HepG2 (cell line): ENCODE results near the gene CAPN10. TPM values are rescaled to one million over a fixed set of nuclear protein-coding genes. Genes with fewer than 3 reads are reported as not detected.

Source experiments
- ATAC-seq: fragments of 200-7000 bp; cut with Tn5 transposase; 3 replicates; pipeline ENCODE4 v1.9.1; 2020; ENCODE audit warnings: mild to moderate bottlenecking, moderate library complexity
- BruUV-seq: library from RNA; stranded (reverse); fragments of 400-500 nt; replicated peaks from 2 replicates; lab custom pipeline; 2021; lab: Mats Ljungman, UMichigan
- CTCF ChIA-PET: fragments of 300-600 bp; formaldehyde crosslinking; extraction: SDS; loops from one replicate; lab custom pipeline; 2021; ENCODE audit warnings: low total read pairs, inconsistent platforms, low intra/inter-chr PET ratio; lab: Yijun Ruan, JAX
- POLR2A ChIA-PET: fragments of 350-600 bp; sonication (Branson Sonifier 250); formaldehyde crosslinking; loops from one replicate; lab custom pipeline; 2020; ENCODE audit warnings: antibody characterized with exemption, inconsistent platforms; lab: Yijun Ruan, JAX
- DNase-seq: peaks from one replicate; pipeline ENCODE4 v3.0.0-alpha.2; 2015; ENCODE audit warnings: low spot score
- FAIRE-seq: peaks from 3 replicates; lab custom pipeline; 2011; peaks lifted over from hg19 to GRCh38; lab: Jason Lieb, UNC
- H2AFZ ChIP-seq: one replicate; pipeline ENCODE4 v1.6.1; 2011; ENCODE audit warnings: low read length, inconsistent platforms
- H3K27ac ChIP-seq: fragments of 300-600 bp; 3 replicates; pipeline ENCODE4 v1.8.0; 2011; ENCODE audit warnings: mixed run types, mild to moderate bottlenecking, mixed read lengths, low read length, inconsistent platforms; ENCODE audit not compliant: insufficient read depth; ENCODE audit errors: extremely low read length
- H3K27me3 ChIP-seq, 2 experiments: fragments of 200-600 bp in 1 of 2; 2 replicates in 1 of 2; 3 replicates in 1 of 2; pipeline versions ENCODE4 v1.6.0 to v1.8.0; 2011; ENCODE audit warnings: low read length in 2 of 2, mild to moderate bottlenecking in 2 of 2, moderate library complexity in 2 of 2, inconsistent platforms in 1 of 2; ENCODE audit not compliant: insufficient read depth in 2 of 2, control insufficient read depth in 1 of 2
- H3K36me3 ChIP-seq, 2 experiments: fragments of 200-600 bp in 1 of 2; replicated peaks in 1 of 2; 2 replicates in 1 of 2; 3 replicates in 1 of 2; pipeline versions ENCODE4 v1.5.1 to v1.8.0; 2011; ENCODE audit warnings: low read length in 2 of 2, inconsistent platforms in 1 of 2; ENCODE audit not compliant: insufficient read depth in 2 of 2, control insufficient read depth in 1 of 2
- H3K4me1 ChIP-seq: 2 replicates; pipeline ENCODE4 v1.5.1; 2012; ENCODE audit warnings: low read length, inconsistent platforms; ENCODE audit not compliant: insufficient read depth
- H3K4me2 ChIP-seq: 2 replicates; pipeline ENCODE4 v1.6.0; 2011; ENCODE audit warnings: low read depth, low read length, inconsistent platforms
- H3K4me3 ChIP-seq, 3 experiments: fragments of 200-600 bp in 1 of 3; sonication (generic), shearing (Covaris generic) in 1 of 3; replicated peaks in 1 of 3; 2 replicates each; pipeline ENCODE4 v1.5.1; 2011 to 2016; ENCODE audit warnings: low read length in 3 of 3, inconsistent platforms in 2 of 3, low read depth in 2 of 3, mild to moderate bottlenecking in 2 of 3, control low read depth in 1 of 3, mixed read lengths in 1 of 3; ENCODE audit not compliant: insufficient read depth in 1 of 3
- H3K79me2 ChIP-seq: one replicate; pipeline ENCODE4 v1.6.1; 2011; ENCODE audit warnings: low read length, inconsistent platforms; ENCODE audit not compliant: insufficient read depth
- H3K9ac ChIP-seq: 2 replicates; pipeline ENCODE4 v1.6.0; 2011; ENCODE audit warnings: mild to moderate bottlenecking, low read depth, low read length, inconsistent platforms; ENCODE audit not compliant: insufficient read depth
- H3K9me3 ChIP-seq: 2 replicates; pipeline ENCODE4 v1.5.1; 2012; ENCODE audit warnings: mild to moderate bottlenecking, low read length
- H4K20me1 ChIP-seq: 2 replicates; pipeline ENCODE4 v1.6.0; 2011; ENCODE audit warnings: inconsistent platforms, mild to moderate bottlenecking, low read length, moderate library complexity; ENCODE audit not compliant: insufficient read depth
- AGO2 ChIP-seq: fragments of 200-400 bp; formaldehyde crosslinking; optimal IDR thresholded peaks from 2 replicates; pipeline ENCODE3; 2017; ENCODE audit warnings: mild to moderate bottlenecking, low read depth, low read length, moderate library complexity
- ATF1 ChIP-seq: IDR thresholded peaks from 2 replicates; pipeline ENCODE4 v1.6.1; 2016; ENCODE audit warnings: mild to moderate bottlenecking, control low read depth
- ATF7 ChIP-seq, 2 experiments: fragments of 450-650 bp in 1 of 2; sonication (generic) in 1 of 2; formaldehyde crosslinking in 1 of 2; IDR thresholded peaks; 2 replicates each; pipeline versions ENCODE4 v1.4.0 to v1.6.1; 2016 to 2020; ENCODE audit warnings: antibody characterized with exemption in 1 of 2, mild to moderate bottlenecking in 1 of 2, missing genetic modification reagents in 1 of 2
- BRD4 ChIP-seq: sonication (generic); formaldehyde crosslinking; IDR thresholded peaks from 2 replicates; pipeline ENCODE4 v1.4.0; 2020; ENCODE audit warnings: missing genetic modification reagents
- CHD2 ChIP-seq: IDR thresholded peaks from 2 replicates; pipeline ENCODE4 v1.6.1; 2011; ENCODE audit warnings: low read depth, low read length, improper control_type of control experiment
- CHD4 ChIP-seq: fragments of 200-600 bp; sonication (generic); IDR thresholded peaks from 2 replicates; pipeline ENCODE4 v1.7.0; 2017; ENCODE audit warnings: mild to moderate bottlenecking, low read length, borderline replicate concordance
- HNF4A ChIP-seq: sonication (generic); formaldehyde crosslinking; IDR thresholded peaks from 2 replicates; pipeline ENCODE4 v1.4.0; 2020; ENCODE audit warnings: missing genetic modification reagents
- HNRNPL ChIP-seq: fragments of 200-400 bp; formaldehyde crosslinking; IDR thresholded peaks from 2 replicates; pipeline ENCODE4 v1.6.1; 2017; ENCODE audit warnings: mild to moderate bottlenecking, low read depth, low read length
- KAT8 ChIP-seq: IDR thresholded peaks from 2 replicates; pipeline ENCODE4 v1.6.1; 2016; ENCODE audit warnings: missing genetic modification reagents, missing compliant biosample characterization
- KDM2A ChIP-seq: sonication (generic); formaldehyde crosslinking; IDR thresholded peaks from 2 replicates; pipeline ENCODE4 v1.4.0; 2020; ENCODE audit warnings: low read depth, missing genetic modification reagents, borderline replicate concordance
- MIXL1 ChIP-seq: IDR thresholded peaks from 2 replicates; pipeline ENCODE4 v1.6.1; 2016
- MTF2 ChIP-seq: sonication (generic); formaldehyde crosslinking; IDR thresholded peaks from 2 replicates; pipeline ENCODE4 v1.5.0; 2020; ENCODE audit warnings: missing genetic modification reagents, borderline replicate concordance
- RBFOX2 ChIP-seq: fragments of 200-400 bp; formaldehyde crosslinking; IDR thresholded peaks from 2 replicates; pipeline ENCODE4 v1.6.1; 2017; ENCODE audit warnings: low read depth, mild to moderate bottlenecking, low read length
- ZBTB21 ChIP-seq: sonication (generic); formaldehyde crosslinking; IDR thresholded peaks from 2 replicates; pipeline ENCODE4 v1.4.0; 2020; ENCODE audit warnings: missing genetic modification reagents
- ZC3H13 ChIP-seq: sonication (generic); formaldehyde crosslinking; IDR thresholded peaks from 2 replicates; pipeline ENCODE4 v1.8.1; 2023; ENCODE audit warnings: mild to moderate bottlenecking, missing genetic modification reagents, moderate library complexity
- ZNF17 ChIP-seq: sonication (generic); formaldehyde crosslinking; IDR thresholded peaks from 2 replicates; pipeline ENCODE4 v1.5.0; 2020; ENCODE audit warnings: mild to moderate bottlenecking, missing genetic modification reagents
- ZNF564 ChIP-seq: sonication (generic); formaldehyde crosslinking; IDR thresholded peaks from 2 replicates; pipeline ENCODE4 v1.8.1; 2023; ENCODE audit warnings: mild to moderate bottlenecking, missing genetic modification reagents
- ZNF644 ChIP-seq: IDR thresholded peaks from 2 replicates; pipeline ENCODE4 v1.6.1; 2016; ENCODE audit warnings: low read depth
- WGBS: methylation state at CpG from one replicate; pipeline ENCODE4 v1.1.6; 2017; ENCODE audit warnings: low lambda C conversion rate; 5-methylcytosine and 5-hydroxymethylcytosine counted together
- in situ Hi-C: cut with HindIII; loops from 2 replicates; pipeline ENCODE4 v1.10.0; 2017; ENCODE audit warnings: low pct_unique_long_range_greater_than_20kb; ENCODE audit not compliant: extremely low pct_ligation_motif_present
- intact Hi-C: fragments of 100-400 bp; cut with micrococcal nuclease; formaldehyde crosslinking; loops from one replicate; pipeline ENCODE4 v1.10.0; 2022; ENCODE audit not compliant: unreplicated experiment
- polyA plus RNA-seq, 8 experiments: library from polyadenylated mRNA; depleted of rRNA in 3 of 8; stranded (reverse) in 7 of 8; unstranded in 1 of 8; fragments of >200 nt; fragmentation: Illumina TruSeq in 4 of 8; extraction: Trizol in 4 of 8; gene quantifications; 2 replicates each; pipeline versions ENCODE4 v1.2.1 to v1.2.3, GENCODE V29; 2011 to 2016; ENCODE audit warnings: low read depth in 4 of 8, missing spikeins in 1 of 8, mixed read lengths in 1 of 8; ENCODE audit not compliant: insufficient read depth in 1 of 8
- total RNA-seq, 5 experiments: library from RNA; depleted of rRNA; stranded (reverse); fragments of >200 nt; fragmentation: Illumina TruSeq; extraction: Trizol; gene quantifications; 2 replicates each; pipeline ENCODE4 v1.2.3, GENCODE V29; 2016; ENCODE audit warnings: low read depth in 1 of 5
- TF ChIP-seq, protein P1 (sequence below): sonication (generic); formaldehyde crosslinking; IDR thresholded peaks from 2 replicates; pipeline ENCODE4 v1.8.1; 2023; ENCODE audit warnings: mild to moderate bottlenecking, missing genetic modification reagents
- TF ChIP-seq, protein P2 (sequence below): sonication (generic); formaldehyde crosslinking; IDR thresholded peaks from 2 replicates; pipeline ENCODE4 v1.5.1; 2020; ENCODE audit warnings: missing genetic modification reagents, mild to moderate bottlenecking, borderline replicate concordance
- TF ChIP-seq, protein P3 (sequence below): sonication (generic); formaldehyde crosslinking; IDR thresholded peaks from 2 replicates; pipeline ENCODE4 v1.4.0; 2020; ENCODE audit warnings: missing genetic modification reagents

The CAPN10 gene
- total and polyA plus RNA-seq, 2 of the 13 experiments (the other 11 are each of a cell fraction or from before 2014, with no cell fraction given): 27.6 to 32.4 TPM

DNA sequence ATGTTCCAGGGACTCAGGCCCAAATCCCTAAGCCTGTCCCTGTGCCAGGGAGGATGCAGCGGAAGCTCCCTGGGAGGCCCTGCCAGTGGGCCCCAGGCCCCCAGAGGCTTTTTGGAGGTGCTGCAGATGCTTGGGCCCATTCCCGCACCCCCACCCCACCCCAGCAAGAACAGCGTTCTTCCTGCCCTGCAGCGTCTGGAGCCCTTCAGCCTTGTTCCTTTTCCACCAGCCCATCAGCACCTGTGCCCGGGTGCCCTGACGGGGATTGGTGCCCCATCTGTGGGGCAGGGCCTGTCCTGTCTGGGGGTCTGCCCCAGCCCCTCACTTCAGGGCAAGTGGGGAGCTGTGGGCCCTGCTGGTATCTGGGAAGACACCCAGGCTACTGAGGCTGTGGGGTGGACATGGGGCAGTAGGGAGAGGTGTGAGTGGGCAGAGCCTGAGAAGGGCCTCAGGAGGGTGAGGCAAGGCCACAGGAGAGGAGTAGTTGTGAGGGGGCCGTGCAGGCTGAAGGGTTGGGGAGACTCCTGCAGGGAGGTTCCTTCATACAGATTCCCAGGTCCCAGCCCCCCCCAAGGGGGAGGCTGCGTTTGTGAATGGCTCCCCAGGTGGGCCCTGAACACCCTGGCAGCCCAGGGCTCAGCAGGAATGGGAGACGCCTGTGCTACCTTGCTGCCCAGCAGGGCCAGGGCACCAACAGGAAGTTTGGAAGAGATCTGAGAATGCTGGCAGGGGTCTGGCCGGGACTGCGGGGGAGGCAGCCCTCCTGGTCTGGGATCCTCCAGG is 15.8 kb upstream of the CAPN10 start (continued):
- TF ChIP-seq HNRNPL: 0 out of 2 replicates have a peak, but pooled peaks have one; percentile 32
- no peak for TF ChIP-seq MTF2 (CRISPR knock-in tag)
- TF ChIP-seq, protein P1, sequence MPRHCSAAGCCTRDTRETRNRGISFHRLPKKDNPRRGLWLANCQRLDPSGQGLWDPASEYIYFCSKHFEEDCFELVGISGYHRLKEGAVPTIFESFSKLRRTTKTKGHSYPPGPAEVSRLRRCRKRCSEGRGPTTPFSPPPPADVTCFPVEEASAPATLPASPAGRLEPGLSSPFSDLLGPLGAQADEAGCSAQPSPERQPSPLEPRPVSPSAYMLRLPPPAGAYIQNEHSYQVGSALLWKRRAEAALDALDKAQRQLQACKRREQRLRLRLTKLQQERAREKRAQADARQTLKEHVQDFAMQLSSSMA (CRISPR knock-in tag): no peak
- TF ChIP-seq ZNF564: no peak
- TF ChIP-seq, protein P2, sequence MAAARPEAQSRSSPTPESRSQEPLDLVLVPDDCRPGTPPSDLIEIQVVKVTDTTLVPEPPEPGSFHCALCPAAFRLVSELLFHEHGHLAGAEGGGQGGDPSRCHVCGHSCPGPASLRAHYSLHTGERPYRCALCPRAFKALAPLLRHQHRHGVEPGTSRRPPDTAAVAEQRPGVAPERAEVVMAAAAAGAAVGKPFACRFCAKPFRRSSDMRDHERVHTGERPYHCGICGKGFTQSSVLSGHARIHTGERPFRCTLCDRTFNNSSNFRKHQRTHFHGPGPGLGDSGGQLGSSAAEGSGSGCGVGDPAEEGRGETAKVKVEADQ (CRISPR knock-in tag): no peak
- TF ChIP-seq RBFOX2: peak; percentile 23; the same call in 1 of the 2 replicates
- TF ChIP-seq ATF1: no peak
- TF ChIP-seq CHD4: no peak

GRCh38 chr2:240571314-240571973 is 15.1 kb upstream of the CAPN10 start:
- no peaks in the 10 kb centered on the region for H3K9me3 ChIP-seq
- no peak for TF ChIP-seq ZNF17 (CRISPR knock-in tag)
- no peak for TF ChIP-seq AGO2
- TF ChIP-seq ATF7 (IDR thresholded peaks at IDR 0.05): no peak
- no peak for TF ChIP-seq ATF7 (CRISPR knock-in tag; IDR thresholded peaks at IDR 0.05)
- TF ChIP-seq, protein P3, sequence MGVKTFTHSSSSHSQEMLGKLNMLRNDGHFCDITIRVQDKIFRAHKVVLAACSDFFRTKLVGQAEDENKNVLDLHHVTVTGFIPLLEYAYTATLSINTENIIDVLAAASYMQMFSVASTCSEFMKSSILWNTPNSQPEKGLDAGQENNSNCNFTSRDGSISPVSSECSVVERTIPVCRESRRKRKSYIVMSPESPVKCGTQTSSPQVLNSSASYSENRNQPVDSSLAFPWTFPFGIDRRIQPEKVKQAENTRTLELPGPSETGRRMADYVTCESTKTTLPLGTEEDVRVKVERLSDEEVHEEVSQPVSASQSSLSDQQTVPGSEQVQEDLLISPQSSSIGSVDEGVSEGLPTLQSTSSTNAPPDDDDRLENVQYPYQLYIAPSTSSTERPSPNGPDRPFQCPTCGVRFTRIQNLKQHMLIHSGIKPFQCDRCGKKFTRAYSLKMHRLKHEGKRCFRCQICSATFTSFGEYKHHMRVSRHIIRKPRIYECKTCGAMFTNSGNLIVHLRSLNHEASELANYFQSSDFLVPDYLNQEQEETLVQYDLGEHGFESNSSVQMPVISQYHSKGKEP (CRISPR knock-in tag): no peak
- 0 out of 2 replicates have a peak, but pooled peaks have one; percentile 4 for TF ChIP-seq KDM2A (CRISPR knock-in tag)
- TF ChIP-seq BRD4 (CRISPR knock-in tag): no peak
- TF ChIP-seq MIXL1 (CRISPR knock-in tag): no peak
- TF ChIP-seq KAT8 (CRISPR knock-in tag): no peak
- no peak for TF ChIP-seq CHD2
- no peak for TF ChIP-seq ZNF644
- TF ChIP-seq ZC3H13: 0 out of 2 replicates have a peak, but pooled peaks have one; percentile 7
- TF ChIP-seq HNF4A (CRISPR knock-in tag): no peak
- no peak for TF ChIP-seq ZBTB21

More at GRCh38 chr2:240571314-240571973, 15.1 kb upstream of the CAPN10 start:
- H3K4me1 ChIP-seq: peaks cover 34% of the 10 kb centered on the region
- no peak overlapping the region for H3K27ac ChIP-seq
- ChIA-PET POLR2A (interaction anchor here (2.2 to 4.0 kb wide), 3 partner anchors 9 to 15 kb away, joined by 9 to 42 read pairs (median 9); partner anchors contain the start of genes CAPN10 and DUSP28), CTCF (no interaction called here)
- H4K20me1 ChIP-seq: no peaks in the 10 kb centered on the region; the same call in 1 of the 2 replicates
- no peak overlapping the region for H3K9ac ChIP-seq
- 94% methylated on average over 16 of the region's 18 CpGs for WGBS
- no TSS peak for BruUV-seq
- H3K4me3 ChIP-seq: no peak overlapping the region
- no peak overlapping the region for H3K4me2 ChIP-seq
- FAIRE-seq: no peak
- peaks cover 0 to 10% of the 10 kb centered on the region in 2 experiments; a peak in 3 of 5 replicates for H3K36me3 ChIP-seq
- no peak for DNase-seq
- peaks cover 22% of the 10 kb centered on the region for H3K79me2 ChIP-seq
- in situ Hi-C loops (loop anchor here (25.0 kb wide), 1 partner anchor 641 kb away; no protein-coding TSS in a partner anchor), intact Hi-C loops (no loop called here)
- H2AFZ ChIP-seq: no peak overlapping the region
- H3K27me3 ChIP-seq: no peaks in the 10 kb centered on the region; a peak in 1 of 5 replicates
- no peak for ATAC-seq
